HG03575 (cell line): ENCODE results near the gene PITPNC1.
"Not testable (repeated sequence)": the region's sequence is repeated elsewhere in the genome, so short reads cannot be mapped to it uniquely, and the experiment has no call there.

Experiments
- ATAC-seq: cut with Tn5 transposase; IDR thresholded peaks from one replicate; pipeline ENCODE4 v1.9.1; 2021; ENCODE audit not compliant: unreplicated experiment, insufficient number of reproducible peaks, low FRiP score; ENCODE audit errors: extremely low read depth

PITPNC1 gene

DNA sequence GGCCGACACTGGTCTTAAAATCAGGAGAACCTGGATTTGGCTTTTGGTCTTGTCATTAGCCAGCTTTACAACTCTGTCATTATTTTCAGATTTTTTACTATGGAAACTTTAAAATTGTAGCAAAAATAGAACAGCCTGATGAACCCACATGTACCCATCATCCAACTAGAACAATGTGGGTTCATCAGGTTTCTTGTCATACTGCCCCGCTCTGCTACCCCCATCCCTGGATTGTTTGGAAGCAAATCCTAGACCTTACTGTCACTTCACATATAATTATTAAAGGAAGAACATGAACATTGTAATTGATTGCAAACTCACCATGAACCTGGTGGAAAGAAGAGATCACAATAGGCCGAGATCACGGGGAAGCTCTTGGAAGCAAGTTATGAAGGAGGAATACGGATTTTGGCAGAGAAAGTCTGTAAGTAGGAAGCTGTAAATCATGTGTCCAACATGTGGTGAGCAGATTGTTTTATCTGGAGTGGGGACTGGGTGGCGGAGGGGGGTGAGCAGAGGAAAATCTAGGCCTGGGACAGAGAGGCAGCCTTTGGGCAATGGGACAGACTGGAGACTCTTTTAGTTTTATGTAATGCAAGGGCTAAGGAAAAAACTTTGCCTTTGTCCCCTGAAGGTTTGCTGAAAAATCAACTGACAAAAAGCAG lies 67.0 kb downstream of the PITPNC1 start:
- no peak for ATAC-seq

DNA sequence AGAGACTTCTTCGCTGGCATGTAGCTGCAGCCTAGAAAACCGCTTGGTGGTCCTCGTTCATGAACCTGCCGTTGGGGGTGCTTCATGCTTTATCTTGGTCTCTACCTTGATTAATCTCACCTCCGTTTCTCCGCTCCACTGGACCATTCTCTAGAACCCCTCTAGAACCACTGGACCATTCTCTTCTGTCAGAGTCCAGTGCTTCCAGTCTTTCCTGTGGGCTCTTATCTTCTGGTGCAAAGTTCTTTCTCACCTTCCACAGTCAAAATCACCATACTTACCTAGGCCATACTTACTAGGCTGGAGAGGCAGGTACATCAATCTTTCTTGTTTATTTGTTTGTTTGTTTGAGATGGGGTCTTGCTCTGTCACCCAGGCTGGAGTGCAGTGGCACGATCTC lies 71.4 kb downstream of the PITPNC1 start:
- no peak for ATAC-seq

DNA sequence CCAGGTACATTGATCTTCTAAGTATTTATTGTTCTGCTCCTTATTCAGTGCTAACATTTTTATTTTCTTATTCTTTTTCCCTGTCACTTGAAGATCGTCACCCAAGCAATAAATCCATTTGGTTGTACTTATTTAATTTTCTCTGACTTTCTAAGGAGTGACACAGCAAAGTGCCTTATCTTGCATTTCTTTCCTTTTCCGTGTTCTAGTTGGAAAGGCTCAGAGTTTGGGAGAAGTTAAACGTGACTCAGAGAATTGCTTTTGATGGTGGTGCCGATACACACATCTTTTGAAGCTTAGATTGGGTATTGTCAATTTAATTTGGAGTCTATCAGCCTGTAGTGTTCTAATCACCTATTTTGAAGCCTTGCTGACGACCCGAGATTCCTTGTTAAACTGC lies 72.0 kb downstream of the PITPNC1 start:
- no peak for ATAC-seq

DNA sequence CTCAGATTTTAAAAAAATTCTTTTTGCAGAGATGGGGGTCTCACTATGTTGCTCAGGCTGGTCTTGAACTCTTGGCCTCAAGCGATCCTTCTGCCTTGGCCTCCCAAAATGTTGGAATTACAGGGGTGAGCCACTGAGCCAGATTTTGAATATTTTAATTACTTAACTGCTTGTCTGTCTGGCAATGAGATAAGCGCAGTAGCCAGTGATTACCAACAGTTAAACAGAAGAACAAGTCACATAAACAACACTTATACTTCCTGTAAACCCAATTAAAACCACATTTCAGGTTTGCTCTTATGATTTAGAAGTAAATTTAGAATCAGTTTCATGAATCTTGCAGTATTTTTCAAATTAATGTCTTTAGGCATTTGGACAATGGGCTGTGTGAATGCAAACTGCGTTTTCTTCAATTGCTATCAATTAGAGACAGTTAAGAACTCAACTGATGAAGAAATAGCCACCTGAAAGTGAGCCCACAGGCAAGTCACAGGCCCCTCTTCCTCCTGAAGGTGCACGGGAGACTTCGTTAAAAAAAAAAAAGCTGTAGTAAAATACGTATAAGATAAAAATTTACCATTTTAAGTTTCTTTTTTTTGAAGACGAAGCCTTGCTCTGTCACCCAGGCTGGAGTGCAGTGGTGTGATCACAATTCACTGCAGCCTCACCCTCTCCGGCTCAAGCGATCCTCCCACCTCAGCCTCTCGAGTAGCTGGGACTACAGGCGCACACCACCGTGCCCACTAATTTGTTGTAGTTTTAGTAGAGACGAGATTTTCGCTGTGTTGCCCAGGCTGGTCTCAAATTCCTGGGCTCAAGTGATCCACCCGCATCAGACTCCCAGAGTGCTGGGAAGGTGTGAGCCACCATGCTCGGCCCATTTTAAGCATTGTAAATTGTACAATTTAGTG lies 73.0 kb downstream of the PITPNC1 start:
- no peak for ATAC-seq

DNA sequence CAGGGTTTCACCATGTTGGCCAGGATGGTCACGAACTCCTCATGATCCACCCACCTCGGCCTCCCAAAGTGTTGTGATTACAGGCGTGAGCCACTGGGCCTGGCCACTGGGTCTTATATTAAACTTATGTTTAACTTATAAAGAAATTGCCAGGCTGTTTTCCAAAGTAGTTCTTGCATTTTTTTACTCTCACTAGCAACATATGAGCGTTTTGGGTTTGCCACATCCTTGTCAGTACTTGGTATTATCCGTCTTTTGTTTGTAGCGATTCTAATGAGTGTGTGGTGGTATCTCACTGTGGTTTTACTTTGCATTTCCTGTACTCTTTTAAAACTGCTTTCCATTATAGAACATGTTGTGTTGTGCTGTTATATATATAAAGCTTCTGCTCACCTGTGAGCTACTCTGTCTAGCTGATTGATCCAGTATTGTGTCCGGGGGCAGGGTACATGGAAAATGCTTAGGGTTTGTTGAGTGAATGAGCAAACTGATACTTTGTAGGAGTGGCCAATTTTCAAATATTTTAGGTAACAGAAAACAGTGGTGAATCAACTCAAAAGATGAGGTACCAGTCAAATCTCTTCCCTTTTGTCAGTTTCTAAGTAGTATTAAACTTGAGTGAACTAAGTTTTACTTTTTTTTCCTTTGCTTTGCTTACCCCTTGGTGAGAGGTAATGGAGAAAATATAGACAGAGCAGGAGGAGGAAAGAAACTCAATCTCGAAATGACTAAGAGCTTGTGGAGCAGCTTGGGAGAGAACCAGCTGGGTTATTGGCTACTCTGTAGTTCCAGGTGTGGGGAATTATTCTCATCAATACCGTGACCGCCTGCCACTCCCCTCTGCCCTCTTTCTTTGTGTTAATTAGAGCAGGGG lies 75.8 kb downstream of the PITPNC1 start:
- ATAC-seq: no peak

DNA sequence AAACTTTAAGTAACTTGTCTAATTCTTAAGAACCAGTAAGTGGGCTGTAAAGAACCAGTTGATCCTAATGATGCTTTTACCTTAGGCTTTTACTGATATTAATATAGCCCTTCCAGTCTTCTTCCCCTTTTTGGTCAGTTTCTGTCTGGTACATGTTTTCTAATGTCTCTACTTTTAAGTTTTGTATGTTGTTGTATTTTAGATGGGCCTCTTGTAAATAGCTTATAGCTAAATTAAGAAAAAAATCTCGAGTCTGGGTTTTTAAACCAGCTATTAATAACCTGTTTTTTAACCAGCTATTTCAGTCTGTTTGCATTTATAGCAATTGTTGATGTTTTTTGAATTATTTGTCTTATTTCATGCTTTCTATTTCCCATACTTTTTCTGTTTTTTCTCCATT lies 79.0 kb downstream of the PITPNC1 start:
- no peak for ATAC-seq

DNA sequence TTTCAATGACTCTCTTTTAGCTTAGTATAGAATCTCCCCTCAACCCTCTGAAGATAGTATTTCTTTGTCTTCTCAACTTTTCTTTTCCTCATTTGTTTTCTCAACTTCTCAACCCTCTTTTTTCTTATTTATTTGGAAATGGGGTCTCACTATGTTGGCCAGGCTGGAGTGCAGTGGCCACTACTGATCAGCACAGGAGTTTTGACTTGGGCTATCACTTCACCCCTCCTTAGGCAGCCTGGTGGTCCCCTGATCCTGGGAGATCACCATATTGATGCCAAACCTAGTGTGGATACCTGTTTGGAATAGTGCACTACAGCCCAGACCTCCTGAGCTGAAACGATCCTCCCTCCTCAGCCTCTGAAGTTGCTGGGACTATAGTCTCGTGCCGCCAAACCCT lies 79.8 kb downstream of the PITPNC1 start:
- no peak for ATAC-seq

DNA sequence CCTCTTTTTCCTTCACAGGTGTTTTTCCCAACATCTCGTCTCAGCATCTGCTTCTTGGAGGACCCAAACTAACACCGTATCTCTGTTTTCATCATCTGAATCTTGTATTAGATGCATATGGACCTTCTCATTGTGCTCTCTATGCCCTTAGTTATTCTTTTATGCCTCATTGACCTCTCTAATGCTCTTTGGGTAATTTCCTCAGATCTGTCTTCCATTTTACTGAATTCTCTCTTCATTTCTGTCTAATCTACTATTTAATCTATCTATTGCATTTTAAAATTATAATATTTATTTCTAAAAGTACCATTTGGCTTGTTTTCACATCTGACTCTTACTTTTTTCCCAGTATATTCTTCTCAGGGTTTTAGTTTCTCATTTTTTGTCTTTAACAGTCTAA lies 81.1 kb downstream of the PITPNC1 start:
- ATAC-seq: no peak

DNA sequence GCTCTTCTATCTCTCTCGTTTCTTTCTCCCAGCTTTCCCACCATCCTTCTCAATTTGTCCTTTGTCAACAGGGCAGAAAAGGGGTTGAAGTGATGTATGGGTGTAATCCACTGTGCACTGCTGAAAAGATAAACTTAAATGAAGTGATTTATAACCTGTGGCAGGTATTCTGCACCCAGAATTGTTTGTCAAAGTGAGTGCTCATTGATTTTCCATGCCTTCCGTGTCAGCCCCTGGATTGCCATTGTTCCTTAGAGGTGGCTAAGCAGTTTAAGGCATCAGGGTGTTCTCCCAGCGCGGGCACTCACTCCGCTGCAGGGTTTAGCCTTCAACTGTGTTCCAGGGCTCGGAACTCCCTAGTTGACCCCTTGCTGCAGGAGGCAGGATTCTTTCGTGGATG lies 82.9 kb downstream of the PITPNC1 start:
- ATAC-seq: no peak

DNA sequence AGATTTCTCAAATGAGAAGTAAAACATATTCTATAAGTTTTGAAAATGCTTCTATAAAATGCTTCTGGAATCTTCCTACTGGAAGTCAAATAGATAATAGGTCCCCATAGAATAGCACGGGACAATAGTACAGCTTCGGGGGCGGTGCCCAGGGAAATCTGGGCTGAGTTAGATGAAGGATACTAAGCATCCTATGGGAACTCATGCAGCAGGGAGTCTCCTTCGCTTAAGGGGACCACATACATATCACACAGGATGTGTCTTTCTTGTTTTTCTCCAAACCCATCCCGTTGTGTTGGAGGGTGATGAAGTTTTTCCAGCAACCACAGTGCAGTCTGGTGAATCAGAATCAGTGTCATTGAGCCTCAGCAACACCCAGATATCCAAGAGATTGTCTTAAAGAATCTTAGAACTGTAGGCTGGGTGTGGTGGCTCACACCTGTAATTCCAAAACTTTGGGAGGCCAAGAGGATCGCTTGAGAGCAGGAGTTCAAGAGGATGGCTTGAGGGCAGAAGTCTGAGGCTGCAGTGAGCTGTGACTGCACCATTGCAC lies 84.2 kb downstream of the PITPNC1 start:
- no peak for ATAC-seq

DNA sequence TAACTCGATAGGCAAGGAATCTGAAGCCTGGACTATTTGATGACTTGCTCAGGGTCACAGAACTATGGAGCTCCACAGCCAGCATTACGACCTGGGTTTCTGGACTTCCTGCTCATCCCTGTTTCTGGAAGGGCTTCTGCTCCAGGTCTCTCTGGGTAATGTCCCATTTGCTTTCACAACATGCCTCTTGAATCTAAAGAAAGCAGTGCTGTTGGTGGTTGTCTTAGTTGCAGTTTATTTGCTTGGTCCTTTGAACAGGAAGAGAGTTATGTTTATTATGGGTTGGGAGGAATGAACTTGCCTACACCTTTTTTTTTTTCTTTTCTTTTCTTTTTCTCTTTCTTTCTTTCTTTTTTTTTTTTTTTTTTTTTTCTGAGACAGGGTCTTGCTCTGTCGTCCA lies 84.8 kb downstream of the PITPNC1 start:
- no peak for ATAC-seq

DNA sequence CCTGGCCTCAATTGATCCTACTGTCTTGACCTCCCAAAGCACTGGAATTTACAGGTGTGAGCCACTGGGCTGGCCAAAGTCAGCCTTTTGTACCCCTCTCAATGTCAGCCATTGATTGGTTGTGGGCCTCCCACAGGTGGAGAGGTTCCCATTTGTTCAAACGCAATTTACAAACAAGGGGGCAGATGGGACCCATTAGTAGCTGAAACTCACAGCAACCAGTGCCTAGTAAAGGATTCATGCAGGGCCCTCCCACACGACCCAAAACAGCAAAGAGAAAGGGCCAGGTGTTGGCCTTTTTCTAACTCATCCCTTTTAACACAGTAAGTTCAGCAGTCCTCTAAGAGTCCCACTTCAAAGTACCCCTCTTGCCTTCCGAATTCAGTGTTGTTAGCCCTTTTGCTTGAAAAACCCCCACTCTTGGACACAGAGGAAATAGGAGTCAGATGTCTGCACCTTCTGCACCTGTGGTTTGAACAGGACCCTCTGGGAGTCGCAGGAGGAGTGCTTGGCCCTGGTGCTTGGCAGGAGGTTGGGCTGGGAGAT lies 89.2 kb downstream of the PITPNC1 start:
- no peak for ATAC-seq

DNA sequence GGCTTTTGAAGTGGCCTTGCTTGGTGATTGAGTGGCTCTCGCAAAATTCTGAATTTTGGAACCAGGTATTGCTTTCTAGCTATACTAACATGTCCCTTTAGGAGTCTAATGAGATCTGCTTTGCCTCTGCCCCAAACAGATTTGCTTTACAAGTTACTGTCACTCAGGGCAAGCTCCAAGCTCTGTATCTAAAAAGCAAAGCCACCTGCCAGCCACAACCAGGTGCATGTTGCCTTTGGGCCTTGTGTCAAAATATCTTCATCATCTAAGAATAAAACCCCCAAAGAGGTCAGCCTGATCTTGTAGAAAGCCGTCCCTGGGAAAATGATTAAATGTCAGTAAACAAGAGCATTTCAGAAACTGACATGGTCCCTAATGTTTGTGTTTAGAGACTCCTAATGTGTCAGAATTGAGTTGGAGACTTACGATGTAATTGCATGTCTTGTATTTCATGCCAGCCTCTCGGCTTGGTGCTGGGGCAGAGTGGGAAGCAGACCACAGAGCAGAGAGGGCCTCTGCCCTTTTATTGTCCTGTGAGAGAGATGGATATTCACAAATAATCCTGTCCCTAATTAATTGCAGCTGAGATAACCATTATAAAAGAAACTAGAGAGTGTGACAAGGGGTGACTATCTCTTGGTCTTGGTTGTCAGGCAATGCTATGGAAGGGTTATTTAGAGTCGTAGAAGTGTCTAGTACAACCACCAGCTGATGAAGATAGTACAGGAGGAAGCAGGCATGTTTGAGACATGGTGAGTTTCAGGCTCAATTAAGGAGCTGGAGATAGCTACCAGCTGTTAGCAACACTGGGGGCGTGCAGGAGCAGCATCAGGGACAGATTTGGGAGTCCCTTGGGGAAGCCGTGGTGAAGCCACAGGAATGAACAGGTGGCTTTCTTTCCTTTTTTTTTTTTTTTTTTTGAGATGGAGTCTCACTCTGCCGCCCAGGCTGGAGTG lies 90.7 kb downstream of the PITPNC1 start:
- no peak for ATAC-seq

DNA sequence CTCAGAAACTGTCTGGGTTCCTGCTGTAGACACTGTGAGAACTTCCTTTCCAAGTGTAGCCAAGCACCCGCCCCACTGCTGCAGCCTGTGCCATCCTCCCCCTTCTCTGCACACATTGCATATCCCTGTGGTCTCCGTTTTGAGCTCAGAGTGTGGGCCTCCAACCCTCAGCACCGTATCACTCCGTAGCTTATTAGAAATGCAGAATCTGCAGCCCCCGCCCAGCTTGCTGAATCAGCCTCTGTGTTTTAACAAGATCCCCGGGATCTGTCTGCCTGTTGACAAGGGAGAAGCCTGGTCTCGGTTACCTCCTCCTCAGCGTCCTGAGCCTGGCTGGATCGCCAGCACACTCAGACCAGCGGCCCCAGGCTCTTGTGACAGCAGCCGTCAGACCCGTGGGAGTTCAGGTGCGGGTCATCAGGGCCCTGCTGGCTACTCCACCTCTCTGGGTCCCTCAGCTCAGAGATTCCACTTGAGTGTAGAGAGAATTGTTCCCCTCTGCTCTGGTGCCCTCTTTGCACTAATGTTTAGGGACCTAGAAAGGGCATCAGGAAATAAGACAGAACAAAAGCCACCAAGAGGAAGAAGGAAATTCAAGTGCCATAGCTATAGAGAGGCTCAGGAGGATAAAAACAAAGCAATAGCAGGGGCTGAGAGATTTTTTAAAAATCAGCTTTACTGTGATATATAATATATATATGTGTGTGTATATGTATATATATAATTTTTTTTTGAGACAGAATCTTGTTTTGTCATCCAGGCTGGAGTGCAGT lies 92.3 kb downstream of the PITPNC1 start:
- no peak for ATAC-seq

DNA sequence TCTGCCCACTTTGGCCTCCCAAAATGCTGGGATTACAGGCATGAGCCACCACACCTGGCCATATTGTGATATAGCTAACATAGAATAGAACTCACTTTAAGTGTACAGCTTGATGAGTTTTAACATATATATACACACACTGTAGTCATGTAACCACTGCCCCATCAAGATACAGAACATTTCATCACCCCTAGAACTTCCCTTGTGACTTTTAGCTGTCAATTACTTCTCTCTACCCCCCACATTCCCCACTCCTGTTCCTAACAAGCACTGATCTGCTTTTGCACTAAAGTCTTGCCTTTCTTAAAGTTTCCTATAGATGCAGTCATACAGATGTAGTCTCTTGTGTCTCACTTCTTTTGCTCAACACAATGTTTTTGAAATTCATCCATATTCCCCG lies 93.1 kb downstream of the PITPNC1 start:
- ATAC-seq: no peak

DNA sequence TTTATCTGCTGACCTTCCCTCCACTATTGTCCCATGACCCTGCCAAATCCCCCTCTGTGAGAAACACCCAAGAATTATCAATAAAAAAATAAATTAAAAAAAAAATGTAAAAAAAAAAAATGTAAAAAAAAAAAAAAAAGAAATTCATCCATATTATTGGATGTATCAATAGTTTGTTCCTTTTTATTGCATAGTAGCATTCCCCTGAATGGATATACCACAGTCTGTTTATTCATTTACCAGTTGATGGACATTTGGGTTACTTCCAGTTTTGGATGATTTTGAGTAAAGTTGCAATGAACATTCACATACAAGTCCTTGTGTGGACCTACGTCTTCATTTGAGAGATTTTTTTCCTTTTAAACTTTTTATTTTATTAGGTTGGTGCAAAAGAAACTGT lies 94.0 kb downstream of the PITPNC1 start:
- no peak for ATAC-seq

DNA sequence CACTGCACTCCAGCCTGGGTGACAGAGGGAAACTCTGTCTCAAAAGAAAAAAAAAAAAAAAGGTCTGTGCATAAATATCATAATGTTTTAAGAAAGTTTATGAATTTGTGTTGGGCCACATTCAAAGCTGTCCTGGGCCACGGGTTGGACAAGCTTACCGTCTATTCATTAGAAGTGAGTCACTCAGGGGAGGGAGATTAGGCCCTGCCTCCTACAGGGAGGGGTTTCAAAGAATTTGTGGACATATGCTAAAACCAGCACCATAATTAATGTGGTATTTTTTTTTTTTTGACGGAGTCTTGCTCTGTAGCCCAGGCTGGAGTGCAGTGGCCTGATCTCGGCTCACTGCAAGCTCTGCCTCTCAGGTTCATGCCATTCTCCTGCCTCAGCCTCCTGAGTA lies 95.5 kb downstream of the PITPNC1 start:
- ATAC-seq: not testable (repeated sequence)
